22Rv1 (cell line): ENCODE results near the gene KDELR1.

Experiments
- ZFX ChIP-seq: fragments of 450-650 bp; IDR thresholded peaks from 2 replicates; pipeline ENCODE4 v1.6.1; 2017; ENCODE audit warnings: antibody characterized with exemption, borderline replicate concordance
- TF ChIP-seq, protein P1 (sequence below): fragments of 450-650 bp; IDR thresholded peaks from 2 replicates; pipeline ENCODE4 v1.5.1; 2017; ENCODE audit warnings: mild to moderate bottlenecking

DNA sequence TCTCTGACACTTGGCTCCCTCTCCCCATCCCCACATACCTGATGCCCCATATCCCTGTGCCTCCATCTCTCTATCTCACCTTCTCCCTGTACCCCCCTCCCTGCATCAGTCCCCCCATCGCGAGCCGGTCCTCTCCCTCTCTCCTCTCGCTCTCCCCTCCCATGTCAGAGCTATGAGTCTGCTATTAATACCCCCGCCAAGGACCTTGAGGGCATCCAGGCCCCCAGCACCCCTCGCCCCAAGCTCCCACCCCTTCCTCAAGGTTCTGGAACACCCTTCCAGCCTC is 3.8 kb upstream of the KDELR1 start:
- TF ChIP-seq, protein P1, sequence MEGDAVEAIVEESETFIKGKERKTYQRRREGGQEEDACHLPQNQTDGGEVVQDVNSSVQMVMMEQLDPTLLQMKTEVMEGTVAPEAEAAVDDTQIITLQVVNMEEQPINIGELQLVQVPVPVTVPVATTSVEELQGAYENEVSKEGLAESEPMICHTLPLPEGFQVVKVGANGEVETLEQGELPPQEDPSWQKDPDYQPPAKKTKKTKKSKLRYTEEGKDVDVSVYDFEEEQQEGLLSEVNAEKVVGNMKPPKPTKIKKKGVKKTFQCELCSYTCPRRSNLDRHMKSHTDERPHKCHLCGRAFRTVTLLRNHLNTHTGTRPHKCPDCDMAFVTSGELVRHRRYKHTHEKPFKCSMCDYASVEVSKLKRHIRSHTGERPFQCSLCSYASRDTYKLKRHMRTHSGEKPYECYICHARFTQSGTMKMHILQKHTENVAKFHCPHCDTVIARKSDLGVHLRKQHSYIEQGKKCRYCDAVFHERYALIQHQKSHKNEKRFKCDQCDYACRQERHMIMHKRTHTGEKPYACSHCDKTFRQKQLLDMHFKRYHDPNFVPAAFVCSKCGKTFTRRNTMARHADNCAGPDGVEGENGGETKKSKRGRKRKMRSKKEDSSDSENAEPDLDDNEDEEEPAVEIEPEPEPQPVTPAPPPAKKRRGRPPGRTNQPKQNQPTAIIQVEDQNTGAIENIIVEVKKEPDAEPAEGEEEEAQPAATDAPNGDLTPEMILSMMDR: no peak
- TF ChIP-seq ZFX: no peak
